NCI-H510A (cell line): ENCODE results near the gene SRSF11.

Experiments used
- DNase-seq: peaks from one replicate; lab custom pipeline; 2025; lab: John Stamatoyannopoulos, UW

The SRSF11 gene

DNA sequence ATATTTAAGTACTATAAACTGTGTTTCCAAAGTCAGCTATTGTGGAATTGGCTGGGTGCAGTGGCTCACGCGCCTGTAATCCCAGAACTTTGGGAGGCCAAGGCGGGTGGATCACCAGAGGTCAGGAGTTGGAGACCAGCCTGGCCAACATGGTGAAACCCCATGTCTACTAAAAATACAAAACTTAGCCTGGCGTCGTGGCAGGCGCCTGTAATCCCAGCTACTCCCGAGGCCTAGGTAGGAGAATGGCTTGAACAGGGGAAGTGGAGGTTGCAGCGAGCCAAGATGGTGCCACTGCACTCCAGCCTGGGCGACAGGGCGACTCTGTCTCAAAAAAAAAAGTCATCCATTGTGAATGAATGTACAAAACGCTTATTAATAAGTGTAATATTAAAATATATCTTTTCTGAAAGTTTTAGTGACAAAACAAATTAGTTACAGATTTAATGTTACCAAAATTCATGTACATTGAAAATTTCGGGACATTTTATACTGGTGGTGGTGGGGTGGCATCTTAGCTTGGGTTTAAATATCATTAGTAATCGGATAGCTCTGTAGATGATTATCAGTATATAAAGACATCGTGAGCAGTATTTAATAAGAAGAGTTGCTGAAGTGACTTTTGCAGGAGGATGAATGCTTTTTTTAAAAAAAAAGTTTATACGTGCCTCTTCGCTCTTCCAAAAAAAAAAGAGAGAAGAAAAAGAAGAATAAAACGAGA is 503 bp upstream of the SRSF11 start:
- no peak for DNase-seq

DNA sequence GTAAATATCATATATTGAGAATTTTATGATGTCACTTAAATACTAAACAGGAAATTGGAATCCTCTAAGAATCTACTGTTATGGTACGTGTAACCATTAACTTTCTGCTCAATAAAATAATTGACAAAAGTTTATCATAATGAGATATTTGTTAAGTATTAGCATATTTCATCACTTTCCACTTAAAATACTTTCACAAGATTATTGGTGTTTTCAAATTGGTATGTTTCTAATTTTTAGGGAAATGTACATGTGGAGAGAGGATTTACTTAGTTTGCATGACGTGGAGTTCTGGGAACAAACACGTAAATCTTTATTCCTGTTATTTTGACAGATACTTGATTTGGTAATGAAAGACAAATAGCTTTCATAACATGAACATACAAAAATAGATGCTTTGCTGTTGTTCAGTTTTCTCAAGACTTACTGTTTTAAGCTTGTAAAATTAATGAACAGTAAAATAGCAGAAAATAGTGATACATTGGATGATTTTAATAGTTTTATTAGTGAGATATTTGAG is 1.6 kb downstream of the SRSF11 start:
- DNase-seq = no peak

DNA sequence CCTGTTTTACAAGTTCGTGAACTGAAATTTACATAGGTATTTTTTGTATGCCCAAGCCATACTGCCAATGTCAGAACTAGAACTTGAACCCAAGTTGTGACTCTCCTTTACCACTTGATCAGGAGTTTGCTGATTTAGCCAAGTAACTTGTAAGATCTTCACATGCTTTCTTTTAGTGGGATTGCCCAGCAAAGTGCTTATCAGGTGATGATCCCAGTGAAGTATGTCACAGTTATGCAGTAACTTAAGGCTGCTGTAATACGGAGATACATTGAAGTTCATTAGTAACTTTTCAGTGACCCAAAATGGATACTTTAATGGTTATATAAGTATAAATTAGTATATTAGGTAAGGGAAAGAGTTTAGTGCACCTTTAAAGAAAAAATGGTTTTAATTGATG is 3.8 kb downstream of the SRSF11 start:
- DNase-seq = no peak

DNA sequence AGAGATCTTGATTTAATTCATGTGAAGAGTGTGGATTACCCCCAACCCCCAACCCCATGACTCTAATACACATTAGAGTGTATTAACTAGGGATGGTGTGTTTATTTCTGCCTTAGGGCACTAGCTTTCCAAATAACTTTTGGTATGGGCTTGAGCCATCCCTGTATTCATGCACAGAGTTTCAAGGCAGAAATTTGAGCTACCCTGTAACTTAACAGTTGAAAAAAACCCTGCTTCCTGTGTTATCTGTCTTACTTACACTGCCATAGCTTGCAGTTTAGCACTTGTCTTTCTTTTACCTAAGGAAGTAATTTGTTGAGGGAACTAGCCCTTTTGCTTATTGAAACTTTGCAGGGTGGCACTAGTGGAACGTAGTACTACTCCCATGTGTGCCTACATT is 6.3 kb downstream of the SRSF11 start:
- DNase-seq = no peak

DNA sequence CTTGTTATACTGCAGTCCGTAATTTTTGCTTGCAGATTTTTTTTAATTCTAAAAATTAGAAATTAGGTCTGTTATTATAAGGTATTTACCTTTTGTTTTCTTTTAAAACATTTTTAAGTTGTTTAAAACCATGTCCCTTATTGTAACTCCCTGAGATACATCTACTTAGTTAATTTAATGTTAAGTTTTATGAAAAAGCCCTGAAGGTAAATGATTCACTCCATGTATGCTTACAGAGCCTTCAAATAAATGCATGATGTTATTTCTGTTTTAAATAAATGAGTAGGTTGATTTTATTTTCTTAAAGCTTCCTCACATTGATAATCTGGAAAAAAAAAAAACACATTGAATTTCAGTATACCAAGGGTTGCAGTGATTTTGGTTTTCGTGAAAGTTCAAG is 7.5 kb downstream of the SRSF11 start:
- DNase-seq = no peak

DNA sequence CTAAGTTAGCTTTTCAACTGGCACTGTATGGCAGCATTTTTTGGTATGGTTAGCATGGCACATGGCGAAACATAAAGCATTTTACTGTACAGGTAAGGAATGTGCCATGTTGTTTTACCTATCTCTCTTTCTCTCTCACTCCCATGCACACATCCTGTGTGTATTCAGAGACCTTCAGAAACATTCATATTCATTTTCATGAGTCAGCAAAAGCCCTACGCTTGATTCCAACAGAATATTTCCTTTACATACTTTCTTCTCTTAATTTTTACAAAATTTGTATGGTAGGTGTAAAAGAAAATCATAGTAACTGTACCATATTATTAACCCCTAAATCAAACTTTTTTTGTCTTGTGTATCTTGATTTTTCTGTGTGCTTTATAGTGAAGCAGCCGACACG is 10.3 kb downstream of the SRSF11 start:
- DNase-seq = no peak

DNA sequence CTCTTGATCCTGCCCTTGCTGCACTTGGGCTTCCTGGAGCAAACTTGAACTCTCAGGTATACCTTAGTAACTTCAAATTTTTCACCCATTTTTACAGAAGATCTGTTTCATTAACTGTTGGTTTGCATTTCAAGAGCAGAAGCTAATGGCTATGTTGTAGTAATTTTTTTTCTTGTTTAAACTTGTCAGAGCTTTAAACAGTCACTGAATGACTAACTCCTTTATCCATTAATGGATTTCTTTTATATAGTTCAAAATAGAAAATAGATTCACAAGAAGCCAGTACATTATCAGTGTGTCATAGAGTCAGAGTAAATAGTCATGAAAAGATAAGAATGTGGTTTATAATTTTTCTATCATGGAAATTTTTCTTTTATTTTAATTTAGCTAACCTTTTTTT is 13.6 kb downstream of the SRSF11 start:
- DNase-seq = no peak

DNA sequence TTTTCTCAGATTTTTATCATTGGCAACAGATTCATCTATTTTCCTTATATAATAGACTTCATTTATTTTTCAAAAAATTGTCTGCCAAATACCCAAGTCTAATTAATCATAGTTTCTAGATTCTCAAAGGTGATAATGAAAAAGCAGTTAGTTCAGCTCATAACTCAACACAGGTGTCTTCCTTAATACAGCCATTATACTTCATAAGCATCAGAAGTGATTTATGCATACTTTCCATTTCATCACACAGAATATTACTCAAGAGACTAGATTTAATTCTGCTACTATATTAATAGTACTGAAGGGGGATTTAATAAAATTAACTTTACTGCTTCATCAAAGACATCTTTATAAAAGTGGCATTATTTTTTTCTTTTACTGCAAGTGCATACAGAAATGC is 18.8 kb downstream of the SRSF11 start:
- no peak for DNase-seq

DNA sequence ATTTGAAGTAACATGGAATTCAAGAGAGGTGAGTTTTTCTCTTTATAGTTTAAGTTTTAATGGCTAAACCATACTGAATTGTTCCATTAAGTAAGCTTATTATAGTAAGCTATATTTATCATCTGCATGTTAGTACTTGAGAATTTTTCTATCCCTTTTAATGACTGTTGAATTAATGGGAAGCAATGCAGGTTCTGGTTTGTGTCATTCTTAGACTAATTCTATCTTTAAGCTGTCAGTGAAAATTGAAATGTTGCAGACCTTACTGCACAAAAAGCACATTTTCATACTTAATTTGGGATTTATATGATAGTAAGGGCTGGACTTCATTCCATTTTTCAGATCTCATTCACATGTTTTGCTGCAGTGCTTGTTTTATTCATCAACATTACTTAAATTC is 25.9 kb downstream of the SRSF11 start:
- DNase-seq = no peak

DNA sequence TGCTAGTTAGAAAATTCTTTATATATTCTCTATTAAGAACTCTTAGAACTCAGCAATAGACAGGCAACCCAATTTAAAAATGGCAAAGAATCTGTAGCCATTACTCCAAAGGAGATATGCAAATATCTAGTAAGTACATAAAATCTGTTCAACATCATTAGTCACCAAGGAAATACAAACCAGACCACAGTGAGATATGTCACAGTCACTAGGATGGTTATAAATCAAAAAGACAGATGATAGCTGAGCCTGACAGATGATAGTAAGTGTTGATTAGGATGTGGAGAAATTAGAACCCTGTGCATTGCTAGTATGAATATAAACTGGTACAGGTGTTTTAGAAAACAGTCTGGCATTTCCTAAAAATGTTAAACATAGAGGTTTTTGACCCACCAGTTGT is 26.6 kb downstream of the SRSF11 start:
- no peak for DNase-seq

DNA sequence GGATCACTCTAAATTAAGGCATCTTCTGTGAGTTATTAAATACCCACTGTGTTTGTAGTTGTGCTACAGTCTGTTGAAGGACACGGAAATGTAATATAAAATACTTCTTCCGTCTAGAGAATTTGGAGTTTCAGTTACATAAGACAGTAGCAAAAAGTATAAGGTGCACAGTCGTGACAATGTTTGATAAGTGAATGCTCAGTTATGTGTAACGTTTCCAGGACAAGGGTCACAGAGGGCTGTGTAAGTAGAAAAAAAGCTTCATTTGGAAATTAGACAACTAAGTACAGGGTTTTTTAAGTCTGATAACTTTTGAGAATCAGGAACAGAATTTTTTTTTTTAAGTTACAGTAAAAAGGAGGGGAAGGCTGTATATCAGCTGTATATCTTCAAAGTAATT is 27.5 kb downstream of the SRSF11 start:
- DNase-seq = no peak

DNA sequence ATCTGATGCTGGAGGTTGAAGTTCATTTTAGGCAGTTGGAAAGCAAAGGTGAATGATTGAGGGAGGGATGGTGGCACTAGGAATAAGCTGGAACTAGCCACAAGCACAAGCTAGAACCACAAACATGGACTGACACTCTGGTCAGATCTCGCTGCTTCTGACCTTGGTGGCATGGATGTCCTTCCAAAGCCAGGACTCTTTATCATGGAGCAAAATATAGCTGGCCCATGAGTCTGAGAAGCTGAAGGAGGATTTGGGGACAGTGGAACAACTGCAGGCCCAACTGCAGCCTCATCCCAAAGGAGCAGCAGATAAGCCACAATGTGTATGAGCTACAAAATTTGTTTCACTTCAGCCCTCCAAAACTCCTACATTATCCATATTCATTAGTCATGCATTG is 35.5 kb downstream of the SRSF11 start:
- DNase-seq = no peak

DNA sequence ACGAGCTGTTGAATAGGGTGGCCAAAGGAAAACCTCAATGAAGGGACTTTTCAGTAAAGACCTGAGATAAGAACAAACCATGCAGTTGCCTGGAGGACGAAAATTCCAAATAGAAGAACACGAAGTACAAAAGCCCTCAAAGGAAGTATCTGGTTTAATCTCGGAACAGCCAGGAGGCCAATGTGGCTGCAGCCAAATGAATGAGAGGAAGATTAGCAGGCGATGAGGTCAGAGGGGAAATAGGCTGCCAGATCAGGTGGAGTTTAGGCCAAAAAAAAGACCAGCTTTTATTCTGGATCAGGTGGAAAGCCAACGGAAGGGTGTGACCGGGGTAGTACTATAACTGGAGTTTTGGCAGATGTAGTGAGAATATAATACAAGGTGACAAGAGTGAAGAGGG is 43.7 kb downstream of the SRSF11 start:
- DNase-seq = no peak

DNA sequence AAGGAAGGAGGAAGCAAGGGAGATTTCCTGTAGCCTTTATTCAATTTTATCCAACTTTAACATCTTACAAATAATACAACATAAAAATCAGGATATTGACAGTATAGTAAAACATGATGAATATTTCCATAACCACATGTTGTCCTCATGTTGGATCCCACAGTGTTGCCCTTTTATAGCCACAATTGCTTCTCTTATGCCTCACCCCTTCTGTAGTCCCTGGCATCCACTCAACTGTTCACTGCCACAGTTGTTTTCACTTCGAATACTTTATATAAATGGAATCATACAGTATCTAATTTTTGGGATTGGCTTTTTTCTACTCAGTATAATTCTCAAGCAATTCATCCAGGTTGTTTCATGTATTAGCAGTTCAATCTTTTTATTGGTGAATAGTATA is 44.8 kb downstream of the SRSF11 start:
- DNase-seq = no peak

DNA sequence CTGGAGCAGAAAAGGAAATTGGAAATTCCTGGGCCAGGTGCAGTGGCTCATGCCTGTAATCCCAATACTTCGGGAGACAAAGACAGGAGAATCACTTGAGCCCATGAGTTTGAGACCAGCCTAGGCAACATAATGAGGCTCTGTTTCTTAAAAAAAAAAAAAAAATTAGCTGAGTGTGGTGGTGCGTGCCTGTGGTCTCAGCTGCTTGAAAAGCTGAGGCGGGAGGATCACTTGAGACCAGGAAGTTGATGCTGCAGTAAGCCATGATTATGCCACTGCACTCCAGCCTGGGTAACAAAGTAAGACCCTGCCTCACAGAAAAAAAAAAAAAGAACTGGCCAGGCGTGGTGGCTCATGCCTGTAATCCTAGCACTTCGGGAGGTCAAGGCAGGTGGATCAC is 56.7 kb downstream of the SRSF11 start:
- no peak for DNase-seq

DNA sequence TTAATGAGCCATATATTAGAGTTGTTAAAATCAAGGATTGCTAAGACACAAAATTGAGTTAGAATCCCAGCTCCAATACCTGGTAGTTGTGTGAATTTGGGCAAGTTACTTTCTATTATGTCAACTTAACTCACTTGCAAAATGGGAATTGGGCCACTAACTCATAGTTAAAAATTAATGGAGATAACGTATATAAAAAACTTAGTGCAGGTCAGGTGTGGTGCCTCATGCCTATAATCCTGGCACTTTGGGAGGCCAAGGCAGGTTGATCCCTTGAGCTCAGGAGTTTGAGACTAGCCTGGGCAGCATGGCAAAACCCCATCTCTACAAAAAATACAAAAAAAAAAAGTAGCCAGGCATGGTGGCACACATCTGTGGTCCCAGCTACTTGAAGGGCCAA is 57.5 kb downstream of the SRSF11 start:
- DNase-seq = no peak

DNA sequence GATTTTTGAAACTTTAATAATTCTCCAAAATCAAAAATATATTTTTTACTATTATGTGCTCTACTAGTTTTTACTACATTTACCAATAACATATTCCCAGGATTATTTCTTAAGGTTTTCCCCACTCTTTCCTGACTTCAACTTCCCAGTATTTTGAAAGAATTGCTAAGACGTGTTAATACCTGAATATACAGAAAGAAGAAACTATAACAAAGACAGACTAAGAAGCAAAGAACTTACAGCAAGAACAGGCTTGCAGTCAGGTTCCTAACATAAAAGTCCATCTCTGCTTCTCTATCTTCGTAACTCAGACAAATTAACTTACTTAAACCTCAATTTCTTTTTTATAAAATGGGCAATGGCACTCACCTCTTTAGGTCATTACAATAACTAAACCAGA is 63.2 kb downstream of the SRSF11 start:
- no peak for DNase-seq

DNA sequence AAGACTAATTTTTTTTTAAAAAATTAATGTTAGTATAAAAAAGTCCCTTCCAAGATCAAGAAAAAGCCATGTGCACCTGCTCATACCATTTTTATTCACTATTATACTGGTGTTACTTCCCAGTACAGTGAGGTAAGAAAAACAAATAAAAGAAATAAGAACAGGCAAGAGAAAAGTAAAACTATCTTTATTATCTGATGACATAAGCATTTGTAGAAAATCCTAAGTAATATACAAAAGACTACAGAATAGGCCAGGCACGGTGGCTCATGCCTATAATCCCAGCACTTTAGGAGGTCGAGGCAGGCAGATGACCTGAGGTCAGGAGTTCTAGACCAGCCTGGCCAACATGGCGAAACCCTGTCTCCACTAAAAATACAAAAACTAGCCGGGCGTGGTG is 65.3 kb downstream of the SRSF11 start:
- DNase-seq = no peak

DNA sequence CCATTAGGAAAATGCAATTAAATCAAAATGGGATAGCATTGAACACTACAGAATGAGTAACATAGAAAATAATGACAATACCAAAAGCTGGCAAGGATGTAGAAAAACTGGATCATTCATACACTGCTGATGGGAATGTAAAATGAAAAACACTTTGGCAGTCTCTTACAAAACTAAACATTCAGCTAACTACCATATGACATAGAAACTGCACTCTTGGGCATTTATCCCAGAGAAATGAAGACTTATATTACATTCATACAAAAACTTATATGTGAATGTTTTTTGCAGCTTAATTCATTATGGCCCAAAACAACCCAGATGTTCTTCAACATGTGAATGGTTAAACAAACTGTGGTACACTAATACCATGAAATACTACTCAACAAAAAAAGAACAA is 67.0 kb downstream of the SRSF11 start:
- no peak for DNase-seq

DNA sequence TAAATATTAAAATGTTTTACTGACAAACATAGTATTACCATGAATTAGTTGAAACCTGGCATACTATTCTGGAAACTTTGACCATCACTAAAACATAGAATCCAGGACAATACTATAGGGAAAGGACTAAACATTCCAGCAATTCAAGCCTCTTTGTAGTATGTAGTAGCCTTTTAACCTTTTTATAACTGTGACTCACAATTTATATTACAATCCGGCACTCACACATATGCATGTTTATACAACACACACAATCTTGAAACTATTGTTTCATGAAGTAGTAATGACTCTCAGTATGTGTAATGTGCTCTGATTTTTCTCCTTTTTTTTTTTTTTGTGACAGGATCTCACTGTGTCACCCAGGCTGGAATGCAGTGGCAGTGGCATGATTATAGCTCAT is 69.0 kb downstream of the SRSF11 start:
- no peak for DNase-seq

DNA sequence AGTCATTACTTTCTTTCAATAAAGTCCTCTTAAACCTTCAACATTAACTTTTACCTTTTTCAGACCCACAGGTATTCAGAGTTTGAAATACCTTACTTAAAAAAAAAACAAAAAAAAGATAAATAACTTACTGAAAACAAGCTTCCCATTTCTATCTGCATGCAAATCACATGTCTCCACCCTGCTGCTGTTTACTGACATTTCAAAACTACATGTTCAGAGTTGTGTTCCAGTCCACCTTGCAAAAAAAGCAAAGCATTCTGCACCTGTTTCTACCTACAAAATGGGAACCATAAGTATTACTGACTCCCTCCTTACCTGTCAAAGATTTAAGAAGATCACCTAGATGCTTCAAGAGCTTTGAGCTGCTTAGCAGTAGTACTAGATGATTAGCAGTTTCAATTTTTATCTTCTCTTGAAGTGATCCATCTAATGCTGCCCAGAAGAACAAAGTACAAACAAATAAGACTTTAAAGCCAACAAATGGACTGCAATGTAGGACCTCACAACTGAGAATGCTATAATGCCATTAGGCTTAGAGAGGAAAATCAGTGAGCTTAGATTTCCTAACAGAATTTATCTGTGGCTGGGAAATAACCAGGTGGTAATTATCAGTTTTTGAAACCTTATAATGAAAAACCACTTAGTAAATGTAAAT is 72.1 kb downstream of the SRSF11 start:
- no peak for DNase-seq

DNA sequence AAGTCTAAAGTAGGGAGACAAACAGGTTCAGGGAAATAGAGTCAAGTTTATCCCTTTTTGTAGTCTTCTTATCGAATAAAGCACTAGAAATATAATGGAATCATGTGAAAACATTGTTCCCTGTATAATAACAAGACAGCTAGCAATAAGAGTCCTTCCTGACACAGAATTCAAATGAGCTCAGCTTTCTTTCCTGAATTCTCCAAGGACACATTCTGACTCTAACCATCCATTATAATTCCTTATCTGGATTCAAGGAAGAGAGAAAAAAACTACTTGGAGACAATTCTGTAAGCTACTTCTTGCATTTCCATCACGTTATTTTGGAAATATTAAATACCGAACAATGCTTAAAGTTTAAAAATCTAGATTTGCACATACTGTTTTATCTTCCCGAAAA is 74.6 kb downstream of the SRSF11 start:
- DNase-seq = no peak

DNA sequence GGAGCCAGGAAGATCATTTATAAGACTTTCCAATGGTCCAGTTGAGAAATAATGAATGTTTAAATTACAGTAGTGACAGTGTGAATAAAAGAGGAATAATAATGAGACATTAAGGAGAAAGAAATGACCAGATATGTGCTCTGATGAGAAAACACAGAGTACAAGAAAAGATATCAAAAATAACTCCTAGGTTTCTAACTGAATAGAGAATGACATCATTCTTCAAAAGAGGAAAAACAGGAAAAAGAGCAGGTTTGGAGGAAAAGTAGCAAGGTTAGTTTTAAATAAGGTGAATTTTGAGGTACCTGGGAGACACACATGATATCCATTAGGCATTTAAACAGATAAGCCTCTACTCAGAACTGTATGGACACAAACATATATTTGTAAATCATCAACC is 78.3 kb downstream of the SRSF11 start:
- DNase-seq = no peak
